Neural cell (in vitro differentiated cells): ENCODE data around the gene ZBTB7C.

ENCODE experiments used
- EP300 ChIP-seq: fragments of 450-650 bp; conservative IDR thresholded peaks from 2 replicates; pipeline ENCODE4 v1.6.1; 2014; ENCODE audit warnings: antibody characterized with exemption, mild to moderate bottlenecking, moderate library complexity; ENCODE audit not compliant: poor library complexity, severe bottlenecking
- EZH2 ChIP-seq: fragments of 200-600, 300-800 bp; shearing (Covaris generic), sonication (generic); IDR thresholded peaks from 2 replicates; pipeline ENCODE4 v1.6.1; 2014; ENCODE audit warnings: antibody characterized with exemption, low read length, borderline replicate concordance, mild to moderate bottlenecking; ENCODE audit not compliant: insufficient read depth, poor library complexity, severe bottlenecking
- MXI1 ChIP-seq: fragments of 450-650 bp; conservative IDR thresholded peaks from 2 replicates; pipeline ENCODE4 v1.6.1; 2014; ENCODE audit warnings: antibody characterized with exemption, mild to moderate bottlenecking; ENCODE audit not compliant: poor library complexity, severe bottlenecking
- POLR2AphosphoS5 ChIP-seq: IDR thresholded peaks from 2 replicates; pipeline ENCODE4 v1.6.1; 2012
- RAD21 ChIP-seq: fragments of 450-650 bp; conservative IDR thresholded peaks from 2 replicates; pipeline ENCODE4 v1.6.1; 2014; ENCODE audit warnings: antibody characterized with exemption, mild to moderate bottlenecking, moderate library complexity
- REST ChIP-seq: IDR thresholded peaks from 2 replicates; pipeline ENCODE4 v1.6.1; 2012; ENCODE audit warnings: borderline replicate concordance
- SMC3 ChIP-seq: fragments of 450-650 bp; conservative IDR thresholded peaks from 2 replicates; pipeline ENCODE4 v1.6.1; 2014; ENCODE audit warnings: antibody characterized with exemption, mild to moderate bottlenecking, moderate library complexity; ENCODE audit not compliant: poor library complexity
- TAF1 ChIP-seq: IDR thresholded peaks from 2 replicates; pipeline ENCODE4 v1.6.1; 2012; ENCODE audit warnings: low read depth
- TF ChIP-seq, protein P1 (sequence below): fragments of 450-650 bp; IDR thresholded peaks from 2 replicates; pipeline ENCODE4 v1.5.1; 2014; ENCODE audit warnings: antibody characterized with exemption, mild to moderate bottlenecking, moderate library complexity; ENCODE audit not compliant: poor library complexity, severe bottlenecking

GRCh38 chr18:48398074-48398473, 11.1 kb downstream of the ZBTB7C start:
- TF ChIP-seq, protein P1, sequence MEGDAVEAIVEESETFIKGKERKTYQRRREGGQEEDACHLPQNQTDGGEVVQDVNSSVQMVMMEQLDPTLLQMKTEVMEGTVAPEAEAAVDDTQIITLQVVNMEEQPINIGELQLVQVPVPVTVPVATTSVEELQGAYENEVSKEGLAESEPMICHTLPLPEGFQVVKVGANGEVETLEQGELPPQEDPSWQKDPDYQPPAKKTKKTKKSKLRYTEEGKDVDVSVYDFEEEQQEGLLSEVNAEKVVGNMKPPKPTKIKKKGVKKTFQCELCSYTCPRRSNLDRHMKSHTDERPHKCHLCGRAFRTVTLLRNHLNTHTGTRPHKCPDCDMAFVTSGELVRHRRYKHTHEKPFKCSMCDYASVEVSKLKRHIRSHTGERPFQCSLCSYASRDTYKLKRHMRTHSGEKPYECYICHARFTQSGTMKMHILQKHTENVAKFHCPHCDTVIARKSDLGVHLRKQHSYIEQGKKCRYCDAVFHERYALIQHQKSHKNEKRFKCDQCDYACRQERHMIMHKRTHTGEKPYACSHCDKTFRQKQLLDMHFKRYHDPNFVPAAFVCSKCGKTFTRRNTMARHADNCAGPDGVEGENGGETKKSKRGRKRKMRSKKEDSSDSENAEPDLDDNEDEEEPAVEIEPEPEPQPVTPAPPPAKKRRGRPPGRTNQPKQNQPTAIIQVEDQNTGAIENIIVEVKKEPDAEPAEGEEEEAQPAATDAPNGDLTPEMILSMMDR, result no peak
- TF ChIP-seq POLR2AphosphoS5 (no peak), MXI1 (no peak), EZH2 (no peak), REST (no peak), EP300 (no peak), TAF1 (no peak), RAD21 (no peak), SMC3 (no peak)
